ENCODE data around the gene APLF.
"Not testable (repeated sequence)": the region's sequence is repeated elsewhere in the genome, so short reads cannot be mapped to it uniquely, and the experiment has no call there.

Gene APLF

DNA sequence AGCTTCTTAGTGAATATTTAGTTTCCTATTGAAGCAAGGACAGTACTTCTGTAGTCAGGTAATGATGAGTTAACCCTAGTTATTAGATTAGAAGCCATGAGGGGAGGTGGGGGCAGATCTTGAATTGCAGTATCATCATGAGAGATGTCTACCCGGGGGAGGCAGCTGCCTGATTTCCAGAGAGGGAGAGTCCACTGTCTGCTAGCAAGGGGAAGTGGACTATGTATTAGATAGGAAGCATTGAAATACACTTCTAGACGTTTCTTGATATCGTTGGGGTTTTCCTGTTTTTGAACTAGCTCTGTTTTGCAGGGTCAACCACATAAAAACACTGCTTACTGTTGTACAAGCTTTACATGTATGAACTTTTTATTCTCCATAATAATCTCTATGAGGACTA, 38.8 kb downstream of the APLF start:
- Histone ChIP-seq H3K4me3 (ENCODE audit: low read length in 2 of 2) (no peak overlapping the region), H3K27ac (ENCODE audit: low read length) (no peak overlapping the region), H3K9ac (ENCODE audit: low read length in 2 of 2) (no peak overlapping the region), H3K36me3 (ENCODE audit: control insufficient read depth in 2 of 2, insufficient read depth in 2 of 2, low read length in 2 of 2) (peaks cover 2 to 7% of the 10 kb centered on the region in 2 donors), H3K9me3 (ENCODE audit: control insufficient read depth in 2 of 2, low read length in 2 of 2) (no peaks in the 10 kb centered on the region), H3K4me1 (ENCODE audit: control insufficient read depth, insufficient read depth, low read length) (no peaks in the 10 kb centered on the region), H3K27me3 (ENCODE audit: control insufficient read depth in 1 of 2, insufficient read depth in 2 of 2, low read length in 2 of 2) (no peaks in the 10 kb centered on the region)

DNA sequence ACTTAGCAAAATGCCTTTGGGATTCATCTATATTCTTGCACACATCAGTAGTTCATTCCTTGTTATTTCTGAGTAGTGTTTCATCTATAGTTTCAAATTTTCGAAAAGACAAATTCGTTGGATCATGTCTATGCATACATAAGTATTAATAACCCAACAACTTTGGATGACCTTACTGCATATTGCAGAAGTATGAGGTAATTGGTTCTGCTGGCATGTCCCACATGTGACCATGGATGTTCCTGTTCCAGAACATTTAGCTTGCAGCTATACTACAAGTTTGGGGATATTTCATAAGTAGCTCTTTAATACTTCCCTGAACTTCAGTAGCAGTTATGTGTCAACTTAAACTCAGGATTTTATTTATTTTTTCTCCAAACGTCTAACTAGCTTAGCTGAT, 44.9 kb downstream of the APLF start:
- H3K27me3 ChIP-seq (ENCODE audit: control insufficient read depth in 1 of 2, insufficient read depth in 2 of 2, low read length in 2 of 2), result no peaks in the 10 kb centered on the region

DNA sequence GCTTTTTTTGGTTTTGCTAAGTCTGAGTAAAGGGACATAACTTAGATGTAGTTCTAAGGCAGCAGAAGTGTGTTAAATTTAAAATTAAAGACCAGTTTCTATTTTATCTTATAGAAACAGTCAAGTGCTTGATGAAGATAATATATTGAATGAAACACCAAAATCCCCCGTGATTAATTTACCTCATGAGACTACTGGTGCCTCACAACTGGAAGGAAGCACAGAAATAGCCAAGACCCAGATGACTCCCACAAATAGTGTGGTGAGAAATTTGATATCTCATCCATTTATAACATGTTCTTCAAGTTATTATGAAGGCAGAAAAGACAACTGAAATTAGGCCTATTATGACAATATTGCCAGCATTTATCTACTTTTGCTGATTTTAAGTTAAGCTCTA, 45.6 kb downstream of the APLF start:
- Histone ChIP-seq H3K36me3 (ENCODE audit: control insufficient read depth in 2 of 2, insufficient read depth in 2 of 2, low read length in 2 of 2) (no peaks in the 10 kb centered on the region), H3K9me3 (ENCODE audit: control insufficient read depth in 2 of 2, low read length in 2 of 2) (no peaks in the 10 kb centered on the region), H3K4me1 (ENCODE audit: control insufficient read depth, insufficient read depth, low read length) (no peaks in the 10 kb centered on the region), H3K9ac (ENCODE audit: low read length in 2 of 2) (no peak overlapping the region), H3K4me3 (ENCODE audit: low read length in 2 of 2) (no peak overlapping the region), H3K27ac (ENCODE audit: low read length) (no peak overlapping the region), H3K27me3 (ENCODE audit: control insufficient read depth in 1 of 2, insufficient read depth in 2 of 2, low read length in 2 of 2) (no peaks in the 10 kb centered on the region)

More for the DNA sequence above, 44.9 kb downstream of the APLF start:
- Histone ChIP-seq H3K4me1 (ENCODE audit: control insufficient read depth, insufficient read depth, low read length) (no peaks in the 10 kb centered on the region), H3K36me3 (ENCODE audit: control insufficient read depth in 2 of 2, insufficient read depth in 2 of 2, low read length in 2 of 2) (no peaks in the 10 kb centered on the region), H3K4me3 (ENCODE audit: low read length in 2 of 2) (no peak overlapping the region), H3K27ac (ENCODE audit: low read length) (no peak overlapping the region), H3K9ac (ENCODE audit: low read length in 2 of 2) (no peak overlapping the region), H3K9me3 (ENCODE audit: control insufficient read depth in 2 of 2, low read length in 2 of 2) (no peaks in the 10 kb centered on the region)

DNA sequence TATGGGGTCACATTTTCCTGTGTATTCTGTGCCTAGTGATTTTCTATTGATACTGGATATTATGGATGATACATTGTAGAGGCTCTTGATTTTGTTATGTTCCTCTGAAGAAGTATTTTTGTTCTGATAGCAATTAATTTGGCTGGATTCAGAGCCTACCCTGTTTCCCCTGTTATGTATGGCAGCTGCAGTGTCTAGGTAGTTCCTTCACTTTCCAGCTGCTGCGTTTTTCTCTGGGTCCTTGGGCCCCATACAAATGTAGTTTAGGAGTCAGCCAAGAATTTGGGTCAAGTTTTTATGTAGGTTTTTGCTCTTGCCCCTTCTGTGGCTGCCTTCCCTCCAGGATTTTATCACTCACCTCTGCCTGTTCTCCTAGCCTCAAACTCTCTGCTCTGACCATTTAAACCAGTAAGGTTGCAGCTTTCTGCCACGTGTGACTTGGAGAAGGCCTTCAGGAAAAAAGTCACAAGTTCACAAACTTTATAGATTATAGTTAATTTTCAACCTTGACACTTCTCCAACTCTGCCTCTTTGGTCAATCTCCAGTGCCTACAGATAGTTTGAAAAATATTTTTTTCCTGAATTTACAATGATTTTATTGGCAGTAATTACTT, 47.0 kb downstream of the APLF start:
- H3K9ac ChIP-seq (ENCODE audit: low read length in 2 of 2), result no peak overlapping the region
- no peaks in the 10 kb centered on the region for H3K9me3 ChIP-seq (ENCODE audit: control insufficient read depth in 2 of 2, low read length in 2 of 2)
- H3K36me3 ChIP-seq (ENCODE audit: control insufficient read depth in 2 of 2, insufficient read depth in 2 of 2, low read length in 2 of 2), result no peaks in the 10 kb centered on the region
- no peaks in the 10 kb centered on the region for H3K27me3 ChIP-seq (ENCODE audit: control insufficient read depth in 1 of 2, insufficient read depth in 2 of 2, low read length in 2 of 2)
- no peak overlapping the region for H3K4me3 ChIP-seq (ENCODE audit: low read length in 2 of 2)
- H3K27ac ChIP-seq (ENCODE audit: low read length), result no peak overlapping the region
- no peaks in the 10 kb centered on the region for H3K4me1 ChIP-seq (ENCODE audit: control insufficient read depth, insufficient read depth, low read length)

DNA sequence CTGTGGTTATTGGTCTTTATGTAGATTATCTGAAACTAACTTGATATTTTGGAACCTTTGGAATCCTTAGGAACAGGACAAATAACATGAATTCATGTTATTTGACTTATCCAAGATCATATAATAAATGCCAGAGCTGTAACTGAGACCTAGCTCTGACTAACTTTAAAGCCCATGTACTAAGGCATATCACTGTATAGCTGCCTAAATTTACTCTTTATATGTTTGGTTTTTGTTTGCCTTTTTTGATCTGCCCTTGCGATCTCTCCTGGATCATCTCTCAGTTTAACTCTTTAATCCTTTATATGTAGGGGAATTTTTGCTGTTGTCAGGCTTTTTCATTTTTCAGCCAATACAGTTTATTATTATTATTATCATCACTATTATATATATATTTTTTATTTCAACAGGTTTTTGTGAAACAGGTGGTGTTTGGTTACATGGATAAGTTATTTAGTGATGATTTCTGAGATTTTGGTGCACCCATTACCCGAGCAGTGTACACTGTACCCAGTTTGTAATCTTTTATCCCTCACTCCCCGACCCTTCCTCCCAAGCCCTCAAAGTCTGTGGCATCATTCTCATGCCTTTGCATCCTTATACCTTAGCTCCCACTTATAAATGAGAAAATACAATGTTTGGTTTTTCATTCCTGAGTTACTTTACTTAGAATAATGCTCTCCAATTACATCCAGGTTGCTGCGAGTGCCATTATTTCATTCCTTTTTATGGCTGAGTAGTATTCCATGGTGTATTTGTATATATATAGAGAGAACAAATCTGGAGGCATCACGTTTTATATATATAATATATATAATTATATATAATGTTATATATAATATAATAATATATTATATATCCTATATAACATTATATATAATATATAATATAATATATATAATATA, 48.9 kb downstream of the APLF start:
- Histone ChIP-seq H3K4me3 (ENCODE audit: low read length in 2 of 2) (no peak overlapping the region), H3K9ac (ENCODE audit: low read length in 2 of 2) (no peak overlapping the region), H3K27ac (ENCODE audit: low read length) (no peak overlapping the region), H3K36me3 (ENCODE audit: control insufficient read depth in 2 of 2, insufficient read depth in 2 of 2, low read length in 2 of 2) (no peaks in the 10 kb centered on the region), H3K4me1 (ENCODE audit: control insufficient read depth, insufficient read depth, low read length) (no peaks in the 10 kb centered on the region), H3K27me3 (ENCODE audit: control insufficient read depth in 1 of 2, insufficient read depth in 2 of 2, low read length in 2 of 2) (no peaks in the 10 kb centered on the region), H3K9me3 (ENCODE audit: control insufficient read depth in 2 of 2, low read length in 2 of 2) (no peaks in the 10 kb centered on the region)

- Histone ChIP-seq H3K27me3 (ENCODE audit: control insufficient read depth in 1 of 2, insufficient read depth in 2 of 2, low read length in 2 of 2) (no peaks in the 10 kb centered on the region), H3K36me3 (ENCODE audit: control insufficient read depth in 2 of 2, insufficient read depth in 2 of 2, low read length in 2 of 2) (no peaks in the 10 kb centered on the region), H3K9ac (ENCODE audit: low read length in 2 of 2) (no peak overlapping the region), H3K27ac (ENCODE audit: low read length) (no peak overlapping the region), H3K9me3 (ENCODE audit: control insufficient read depth in 2 of 2, low read length in 2 of 2) (no peaks in the 10 kb centered on the region), H3K4me3 (ENCODE audit: low read length in 2 of 2) (no peak overlapping the region), H3K4me1 (ENCODE audit: control insufficient read depth, insufficient read depth, low read length) (no peaks in the 10 kb centered on the region)
These were observed 51.9 kb downstream of the APLF start for GRCh38 chr2:68519236-68519635.

DNA sequence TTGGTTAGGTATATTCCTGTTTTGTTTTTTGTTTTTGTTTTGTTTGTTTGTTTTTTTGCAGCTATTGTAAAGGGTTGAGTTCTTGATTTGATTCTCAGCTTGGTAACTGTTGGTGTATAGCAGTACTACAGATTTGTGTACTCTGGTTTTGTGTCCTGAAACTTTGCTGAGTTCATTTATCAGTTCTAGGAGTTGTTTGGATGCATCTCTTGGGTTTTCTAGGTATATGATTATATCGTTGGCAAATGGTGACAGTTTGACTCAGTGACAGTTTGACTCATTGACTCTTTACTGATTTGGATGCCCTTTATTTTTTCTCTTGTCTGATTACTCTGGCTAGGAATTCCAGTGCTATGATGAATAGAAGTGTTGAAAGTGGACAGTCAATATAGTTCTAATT, 53.7 kb downstream of the APLF start:
- Histone ChIP-seq H3K27ac (ENCODE audit: low read length) (no peak overlapping the region), H3K9ac (ENCODE audit: low read length in 2 of 2) (no peak overlapping the region), H3K36me3 (ENCODE audit: control insufficient read depth in 2 of 2, insufficient read depth in 2 of 2, low read length in 2 of 2) (no peaks in the 10 kb centered on the region), H3K27me3 (ENCODE audit: control insufficient read depth in 1 of 2, insufficient read depth in 2 of 2, low read length in 2 of 2) (no peaks in the 10 kb centered on the region), H3K4me3 (ENCODE audit: low read length in 2 of 2) (no peak overlapping the region), H3K4me1 (ENCODE audit: control insufficient read depth, insufficient read depth, low read length) (no peaks in the 10 kb centered on the region), H3K9me3 (ENCODE audit: control insufficient read depth in 2 of 2, low read length in 2 of 2) (no peaks in the 10 kb centered on the region)

DNA sequence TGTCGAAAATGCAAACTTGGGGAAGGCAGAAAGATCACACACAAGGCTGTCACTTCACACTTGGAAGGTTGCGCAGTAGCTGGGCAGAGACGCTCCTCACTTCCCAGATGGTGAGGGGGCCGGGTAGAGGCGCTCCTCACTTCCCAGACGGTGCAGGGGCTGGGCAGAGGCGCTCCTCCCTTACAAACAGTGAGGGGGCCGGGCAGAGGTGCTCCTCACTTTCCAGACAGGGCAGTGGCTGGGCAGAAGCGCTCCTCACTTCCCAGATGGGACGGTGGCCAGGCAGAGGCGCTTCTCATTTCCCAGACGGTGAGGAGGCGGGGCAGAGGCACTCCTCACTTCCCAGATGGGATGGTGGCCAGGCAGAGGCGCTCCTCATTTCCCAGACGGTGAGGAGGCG, 59.6 kb downstream of the APLF start:
- H3K4me1 ChIP-seq (ENCODE audit: control insufficient read depth, insufficient read depth, low read length); H3K9ac ChIP-seq (ENCODE audit: low read length in 2 of 2); H3K36me3 ChIP-seq (ENCODE audit: control insufficient read depth in 2 of 2, insufficient read depth in 2 of 2, low read length in 2 of 2); H3K9me3 ChIP-seq (ENCODE audit: control insufficient read depth in 2 of 2, low read length in 2 of 2); H3K27ac ChIP-seq (ENCODE audit: low read length); H3K27me3 ChIP-seq (ENCODE audit: control insufficient read depth in 1 of 2, insufficient read depth in 2 of 2, low read length in 2 of 2); H3K4me3 ChIP-seq (ENCODE audit: low read length in 2 of 2): not testable (repeated sequence)

DNA sequence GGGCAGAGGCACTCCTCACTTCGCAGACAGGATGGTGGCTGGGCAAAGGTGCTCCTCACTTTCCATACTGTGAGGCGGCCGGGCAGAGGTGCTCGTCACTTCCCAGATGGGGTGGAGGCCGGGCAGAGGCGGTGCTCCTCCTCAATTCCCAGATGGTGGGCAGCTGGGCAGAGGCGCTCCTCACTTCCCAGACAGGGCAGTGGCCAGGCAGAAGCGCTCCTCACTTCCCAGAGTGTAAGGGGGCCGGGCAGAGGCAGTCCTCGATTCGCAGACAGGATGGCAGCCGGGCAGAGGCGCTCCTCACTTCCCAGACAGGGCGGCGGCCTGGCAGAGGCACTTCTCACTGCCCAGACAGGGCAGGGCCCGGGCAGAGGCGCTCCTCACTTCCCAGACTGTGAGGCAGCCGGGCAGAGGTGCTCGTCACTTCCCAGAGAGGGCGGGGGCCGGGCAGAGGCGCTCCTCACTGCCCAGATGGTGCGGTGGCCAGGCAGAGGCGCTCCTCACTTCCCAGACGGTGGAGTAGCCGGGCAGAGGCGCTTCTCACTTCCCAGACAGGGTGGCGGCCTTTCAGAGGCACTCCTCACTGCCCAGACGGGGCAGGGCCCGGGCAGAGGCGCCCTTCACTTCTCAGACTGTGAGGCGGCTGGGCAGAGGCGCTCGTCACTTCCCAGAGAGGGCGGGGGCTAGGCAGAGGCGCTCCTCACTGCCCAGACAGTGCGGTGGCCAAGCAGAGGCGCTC, 60.1 kb downstream of the APLF start:
- not testable (repeated sequence) for H3K4me3 ChIP-seq (ENCODE audit: low read length in 2 of 2)

DNA sequence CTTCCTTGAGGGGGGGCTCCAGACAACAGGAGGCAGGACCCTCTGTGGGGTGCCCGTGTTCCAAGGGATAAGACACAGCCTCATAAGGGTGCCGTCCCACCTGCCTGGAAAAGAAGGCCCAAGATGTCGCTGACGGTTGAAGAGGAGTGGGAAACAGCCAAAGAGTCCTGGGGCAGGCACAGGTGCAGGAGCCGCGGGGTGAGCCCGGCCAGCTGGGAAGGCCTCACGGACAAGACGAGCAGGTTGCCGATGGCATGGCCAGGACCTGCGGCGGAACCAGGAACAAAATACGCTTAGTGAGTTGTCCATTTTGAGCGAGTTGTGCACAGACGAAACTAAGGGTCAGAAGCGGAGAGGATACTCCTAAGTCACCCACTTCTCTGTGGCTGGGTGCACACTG, 61.8 kb downstream of the APLF start:
- not testable (repeated sequence) for H3K27ac ChIP-seq (ENCODE audit: low read length); H3K27me3 ChIP-seq (ENCODE audit: control insufficient read depth in 1 of 2, insufficient read depth in 2 of 2, low read length in 2 of 2); H3K4me1 ChIP-seq (ENCODE audit: control insufficient read depth, insufficient read depth, low read length); H3K4me3 ChIP-seq (ENCODE audit: low read length in 2 of 2); H3K9ac ChIP-seq (ENCODE audit: low read length in 2 of 2); H3K9me3 ChIP-seq (ENCODE audit: control insufficient read depth in 2 of 2, low read length in 2 of 2); H3K36me3 ChIP-seq (ENCODE audit: control insufficient read depth in 2 of 2, insufficient read depth in 2 of 2, low read length in 2 of 2)

More for the DNA sequence above, 60.1 kb downstream of the APLF start:
- not testable (repeated sequence) for H3K27ac ChIP-seq (ENCODE audit: low read length); H3K9ac ChIP-seq (ENCODE audit: low read length in 2 of 2); H3K9me3 ChIP-seq (ENCODE audit: control insufficient read depth in 2 of 2, low read length in 2 of 2); H3K27me3 ChIP-seq (ENCODE audit: control insufficient read depth in 1 of 2, insufficient read depth in 2 of 2, low read length in 2 of 2); H3K4me1 ChIP-seq (ENCODE audit: control insufficient read depth, insufficient read depth, low read length); H3K36me3 ChIP-seq (ENCODE audit: control insufficient read depth in 2 of 2, insufficient read depth in 2 of 2, low read length in 2 of 2)

GRCh38 chr2:68529651-68530050, 62.3 kb downstream of the APLF start:
- not testable (repeated sequence) for H3K9ac ChIP-seq (ENCODE audit: low read length in 2 of 2); H3K9me3 ChIP-seq (ENCODE audit: control insufficient read depth in 2 of 2, low read length in 2 of 2); H3K4me3 ChIP-seq (ENCODE audit: low read length in 2 of 2); H3K27ac ChIP-seq (ENCODE audit: low read length); H3K36me3 ChIP-seq (ENCODE audit: control insufficient read depth in 2 of 2, insufficient read depth in 2 of 2, low read length in 2 of 2); H3K27me3 ChIP-seq (ENCODE audit: control insufficient read depth in 1 of 2, insufficient read depth in 2 of 2, low read length in 2 of 2); H3K4me1 ChIP-seq (ENCODE audit: control insufficient read depth, insufficient read depth, low read length)
